Activated CD8-positive, alpha-beta memory T cell treated with anti-CD3 and anti-CD28 coated beads for 36 hours (primary cell): ENCODE data around the gene ITGB8. TPM values are rescaled to one million over a fixed set of nuclear protein-coding genes. Genes with fewer than 3 reads are reported as not detected.

ENCODE experiments used
- CTCF ChIA-PET: fragments of 350-600 bp; sonication (Branson Sonifier 250); formaldehyde crosslinking; loops from one replicate; lab custom pipeline; 2021; ENCODE audit warnings: antibody characterized with exemption; lab: Charles Lee
- POLR2A ChIA-PET: fragments of 350-600 bp; sonication (Branson Sonifier 250); formaldehyde crosslinking; loops from one replicate; lab custom pipeline; 2021; ENCODE audit warnings: antibody characterized with exemption; lab: Charles Lee
- total RNA-seq, 2 experiments: library from RNA; stranded (reverse); gene quantifications; one replicate each; pipeline ENCODE4 v1.2.3, GENCODE V29; 2021

The ITGB8 gene
- total RNA-seq, 2 experiments from 2014 or later: 0.02 to 0.04 TPM

DNA sequence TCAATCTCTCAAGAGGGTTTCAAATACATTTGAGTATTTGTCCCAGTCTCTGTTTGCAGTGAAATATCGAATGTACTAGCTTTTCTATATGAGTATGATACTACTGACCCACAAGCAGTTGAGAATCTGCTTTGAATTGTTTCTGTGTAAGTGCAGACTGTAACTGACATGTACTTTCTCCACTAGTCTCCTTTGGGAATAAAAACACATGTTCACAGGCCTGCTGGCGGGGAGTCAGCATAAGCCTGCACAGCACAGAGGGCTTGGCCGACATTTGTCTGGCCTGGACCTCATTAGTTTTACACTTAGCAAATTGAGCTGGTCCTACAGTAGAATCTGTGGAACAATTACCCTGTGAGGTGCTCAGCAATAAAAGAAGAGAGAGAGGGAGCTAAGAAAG, 72.6 kb downstream of the ITGB8 start:
- CTCF ChIA-PET: no interaction called here
- POLR2A ChIA-PET: no interaction called here

DNA sequence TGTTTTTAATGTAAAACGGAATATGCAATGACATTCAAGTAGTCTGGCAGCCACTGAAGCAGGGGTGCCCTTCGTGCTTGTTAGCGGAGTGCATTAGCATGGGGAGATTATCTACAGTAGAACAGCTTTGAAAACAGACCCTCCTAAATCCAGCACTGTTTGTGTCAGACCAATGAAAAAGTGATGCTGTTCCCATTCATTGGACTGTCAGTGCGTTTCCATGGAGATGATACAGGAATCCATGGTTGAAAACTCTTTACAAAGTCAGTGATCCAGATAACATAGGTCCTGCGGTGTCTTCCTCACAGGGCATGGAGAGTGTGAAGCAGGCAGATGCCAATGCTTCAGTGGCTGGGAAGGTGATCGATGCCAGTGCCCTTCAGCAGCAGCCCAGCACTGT, 73.6 kb downstream of the ITGB8 start:
- CTCF ChIA-PET: no interaction called here
- POLR2A ChIA-PET: no interaction called here

GRCh38 chr7:20407585-20408466, 77.1 kb downstream of the ITGB8 start:
- ChIA-PET CTCF (no interaction called here), POLR2A (no interaction called here)

- CTCF ChIA-PET: no interaction called here
Observed at GRCh38 chr7:20408467-20408826, 77.7 kb downstream of the ITGB8 start.

DNA sequence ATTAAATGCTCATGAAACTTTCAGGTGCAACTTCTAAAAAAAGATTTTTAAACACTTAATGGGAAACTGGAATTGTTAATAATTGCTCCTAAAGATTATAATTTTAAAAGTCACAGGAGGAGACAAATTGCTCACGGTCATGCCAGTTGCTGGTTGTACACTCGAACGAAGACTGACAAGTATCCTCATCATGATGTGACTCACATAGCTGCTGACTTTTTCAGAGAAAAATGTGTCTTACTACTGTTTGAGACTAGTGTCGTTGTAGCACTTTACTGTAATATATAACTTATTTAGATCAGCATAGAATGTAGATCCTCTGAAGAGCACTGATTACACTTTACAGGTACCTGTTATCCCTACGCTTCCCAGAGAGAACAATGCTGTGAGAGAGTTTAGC, 79.3 kb downstream of the ITGB8 start:
- POLR2A ChIA-PET: no interaction called here

More at GRCh38 chr7:20408467-20408826, 77.7 kb downstream of the ITGB8 start:
- POLR2A ChIA-PET: no interaction called here

GRCh38 chr7:20411372-20411771, 80.7 kb downstream of the ITGB8 start:
- POLR2A ChIA-PET: no interaction called here
- CTCF ChIA-PET: no interaction called here

More for the DNA sequence above, 79.3 kb downstream of the ITGB8 start:
- CTCF ChIA-PET: no interaction called here

GRCh38 chr7:20412032-20412431, 81.3 kb downstream of the ITGB8 start:
- CTCF ChIA-PET: no interaction called here

DNA sequence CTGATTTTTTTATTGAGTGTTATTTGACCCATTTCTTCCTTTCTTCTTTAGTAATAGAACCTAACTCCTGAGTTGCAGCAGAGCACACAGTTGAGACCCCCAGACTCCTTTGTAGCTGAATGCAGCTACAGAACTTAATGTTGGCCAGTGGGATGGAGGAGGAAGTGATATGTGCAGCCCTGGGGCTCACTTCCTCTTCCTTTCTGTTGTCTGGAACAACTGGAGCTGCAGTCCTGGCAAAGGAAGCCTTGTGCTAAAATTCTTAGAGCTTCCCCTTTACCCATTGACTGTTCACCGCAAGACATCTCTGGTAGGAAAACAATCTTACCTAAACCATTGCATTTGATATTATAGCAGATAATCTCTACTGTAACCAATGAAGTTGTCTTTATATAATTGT, 86.6 kb downstream of the ITGB8 start:
- ChIA-PET POLR2A (no interaction called here), CTCF (no interaction called here)

More at GRCh38 chr7:20412032-20412431, 81.3 kb downstream of the ITGB8 start:
- POLR2A ChIA-PET: no interaction called here

DNA sequence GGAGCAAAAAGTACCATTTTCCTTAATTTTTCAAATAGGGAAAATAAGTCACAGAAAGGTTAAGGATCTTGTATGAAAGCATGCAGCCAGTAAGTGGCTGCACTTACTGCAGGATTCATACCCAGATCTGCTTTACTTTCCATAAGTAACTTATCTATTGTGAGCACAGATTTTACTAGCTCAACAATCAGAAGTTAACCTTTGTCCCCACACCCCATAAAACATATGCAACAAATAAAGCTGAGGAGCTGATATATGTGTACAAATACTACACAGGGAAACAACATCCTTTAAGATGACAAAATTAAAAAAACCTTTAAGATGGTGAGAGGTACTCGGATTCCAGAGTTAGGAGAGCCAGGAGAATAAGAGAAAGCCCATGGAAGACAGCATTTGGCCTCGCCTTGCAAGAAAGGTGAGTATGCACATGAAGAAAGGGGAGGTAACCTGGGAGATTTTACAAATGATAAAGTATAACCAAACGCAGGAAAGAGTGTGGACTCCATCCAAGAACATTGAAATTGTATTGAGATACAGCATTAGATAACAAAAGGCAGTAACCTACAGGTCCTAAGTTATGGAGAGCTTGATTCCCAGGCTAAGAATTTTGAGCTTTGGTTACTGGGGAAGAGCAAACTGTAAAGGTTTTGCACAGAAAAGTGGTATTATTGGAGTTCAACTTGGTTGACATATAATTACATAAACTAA, 87.1 kb downstream of the ITGB8 start:
- ChIA-PET POLR2A (no interaction called here), CTCF (no interaction called here)

GRCh38 chr7:20424500-20424899, 93.8 kb downstream of the ITGB8 start:
- ChIA-PET POLR2A (no interaction called here), CTCF (no interaction called here)

DNA sequence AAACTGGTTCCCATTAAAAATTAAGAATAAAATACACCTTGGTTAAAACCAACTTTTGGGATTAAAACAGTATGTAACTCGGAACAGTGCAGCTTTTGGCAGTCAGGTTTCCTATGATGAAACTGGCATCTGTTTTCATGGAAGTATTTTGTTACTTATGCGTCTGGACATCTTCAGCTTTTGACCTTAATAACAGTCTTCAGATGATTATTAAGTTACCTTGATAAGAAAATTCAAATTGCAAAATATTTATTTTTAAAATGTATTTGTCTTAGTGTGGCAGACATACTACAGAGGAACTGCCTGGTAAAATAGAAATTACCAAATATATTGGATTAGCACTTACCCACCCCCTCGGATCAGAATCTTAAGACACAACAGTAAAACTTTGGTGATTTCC, 100.0 kb downstream of the ITGB8 start:
- POLR2A ChIA-PET: no interaction called here
- CTCF ChIA-PET: no interaction called here

GRCh38 chr7:20431146-20431545, 100.4 kb downstream of the ITGB8 start:
- ChIA-PET CTCF (interaction anchor here (0.6 kb wide), 1 partner anchor 12 kb away, joined by 3 read pairs; no protein-coding TSS in a partner anchor), POLR2A (no interaction called here)

DNA sequence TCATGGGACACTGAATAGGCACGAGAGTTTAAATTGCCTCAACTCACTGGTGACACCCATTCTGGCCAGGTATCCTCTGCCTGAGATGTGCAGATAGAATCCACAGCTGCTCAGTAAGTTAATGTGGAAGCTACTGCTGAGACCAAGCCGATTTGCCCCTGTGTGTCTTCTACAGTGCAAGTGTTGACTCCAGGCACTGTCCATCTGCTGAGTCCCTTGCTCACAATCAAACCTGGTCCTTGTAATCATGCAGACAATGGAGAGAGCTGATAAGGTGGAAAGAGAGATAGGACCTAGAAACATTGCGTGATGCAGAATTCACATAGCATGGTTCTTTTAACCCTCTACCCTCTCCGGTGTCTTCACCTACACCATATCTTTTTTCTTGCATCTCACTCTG, 101.4 kb downstream of the ITGB8 start:
- ChIA-PET POLR2A (no interaction called here), CTCF (no interaction called here)

DNA sequence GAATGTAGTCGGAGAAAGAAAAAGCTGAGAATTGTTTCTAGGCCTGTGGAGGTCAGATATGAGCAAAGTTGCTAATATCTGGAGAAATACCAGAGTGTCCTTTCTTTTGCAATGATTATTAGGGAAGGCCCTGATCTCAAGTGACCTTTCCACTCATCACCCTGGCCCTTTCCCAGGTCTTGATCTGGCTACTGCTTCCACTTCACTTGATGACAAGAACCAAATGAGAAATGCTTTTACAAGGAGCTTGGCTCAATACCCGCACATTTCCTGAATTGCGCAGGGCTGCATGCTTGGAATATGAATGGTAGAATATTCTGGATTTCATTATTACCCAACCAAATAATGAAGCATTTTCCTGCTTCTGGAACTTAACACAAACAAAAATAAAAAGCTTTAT, 104.6 kb downstream of the ITGB8 start:
- ChIA-PET POLR2A (no interaction called here), CTCF (no interaction called here)

DNA sequence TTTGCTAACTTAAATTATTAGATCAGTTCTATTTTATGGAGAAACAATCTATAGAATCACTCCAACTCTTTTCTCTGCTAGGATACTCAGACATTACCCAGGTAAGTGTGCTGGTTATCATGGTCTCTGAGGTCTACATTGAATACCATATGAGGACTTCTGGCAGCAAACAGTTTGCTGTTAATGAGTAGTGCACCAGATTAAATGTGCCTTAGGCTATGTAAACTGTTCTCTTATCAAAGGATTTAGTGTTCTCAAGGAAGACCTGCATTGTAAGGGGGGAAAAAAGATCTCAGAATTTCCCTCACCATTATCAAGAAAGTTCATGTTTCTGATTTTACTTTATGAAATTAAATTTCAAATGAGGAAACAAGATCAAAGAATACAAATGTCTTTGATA, 107.5 kb downstream of the ITGB8 start:
- CTCF ChIA-PET: no interaction called here
- POLR2A ChIA-PET: no interaction called here

DNA sequence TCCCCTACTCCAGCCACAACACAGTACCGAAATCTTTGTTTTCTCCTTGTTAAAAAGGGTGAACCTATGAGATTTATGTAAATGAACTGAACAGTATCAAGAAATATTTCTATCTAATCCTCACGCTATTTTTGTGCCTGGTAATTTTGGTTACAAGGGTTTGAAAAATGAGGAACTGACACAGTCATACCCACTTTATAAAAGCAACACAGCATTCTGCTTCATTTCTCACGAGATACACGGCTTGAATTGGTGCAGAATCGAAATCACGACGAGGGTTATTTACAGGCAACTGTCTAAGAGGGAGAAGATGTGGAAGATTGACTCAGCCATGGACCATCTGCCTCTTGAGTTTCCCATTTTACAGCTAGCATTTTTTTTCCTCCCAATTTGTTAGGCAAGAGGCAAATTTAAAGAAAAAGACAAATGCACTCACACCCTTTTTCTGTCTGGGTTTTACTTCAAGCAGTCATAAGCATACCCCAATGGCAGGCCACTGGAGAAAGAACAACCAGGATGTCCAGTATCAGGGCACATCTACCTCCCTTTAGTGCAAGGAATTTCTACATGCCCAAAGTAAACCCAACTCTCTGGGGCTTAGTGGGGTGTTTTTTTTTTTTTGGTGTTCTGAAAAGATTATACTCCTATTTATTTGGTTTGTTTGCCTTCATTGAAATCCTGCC, 108.1 kb downstream of the ITGB8 start:
- POLR2A ChIA-PET: no interaction called here
- CTCF ChIA-PET: no interaction called here

DNA sequence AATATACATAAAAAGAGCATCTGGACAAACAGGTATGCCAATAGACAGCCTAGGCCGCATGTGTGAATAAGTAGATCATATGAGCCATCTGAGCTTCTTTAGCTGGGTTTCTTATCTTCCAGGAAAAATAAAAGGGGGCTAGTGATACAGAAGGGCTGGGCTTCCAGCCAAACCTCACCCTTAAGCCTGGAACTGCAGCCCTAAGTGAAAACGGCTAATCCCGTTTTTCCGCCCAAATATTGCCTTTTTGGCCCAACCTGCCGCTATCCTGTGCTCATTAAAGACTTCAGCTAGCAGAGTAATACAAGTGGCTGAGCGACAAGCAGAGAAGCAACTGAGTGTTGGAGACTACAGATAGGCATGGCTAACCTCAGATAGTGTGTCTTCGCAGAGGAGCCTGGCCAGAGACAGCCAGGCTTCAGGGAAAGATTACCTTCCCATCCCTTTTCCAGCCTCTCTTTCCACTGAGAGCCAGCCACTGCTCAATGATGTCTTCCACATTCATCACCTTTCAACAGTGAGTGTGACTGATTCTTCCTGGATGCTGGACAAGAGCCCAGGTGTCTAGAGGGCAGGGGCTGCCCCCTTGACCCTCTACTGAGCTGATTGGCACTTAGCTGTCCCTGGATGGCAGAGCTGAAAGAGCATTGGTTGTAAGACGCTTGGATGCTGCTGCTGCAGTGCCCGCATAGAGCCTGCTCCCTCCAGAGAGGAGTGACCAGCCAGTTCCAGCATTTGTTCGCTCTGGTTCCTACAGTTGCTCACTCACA, 108.9 kb downstream of the ITGB8 start:
- CTCF ChIA-PET: interaction anchor here (1.1 kb wide), 1 partner anchor 730 kb away, joined by 3 read pairs; no protein-coding TSS in a partner anchor
- POLR2A ChIA-PET: no interaction called here

DNA sequence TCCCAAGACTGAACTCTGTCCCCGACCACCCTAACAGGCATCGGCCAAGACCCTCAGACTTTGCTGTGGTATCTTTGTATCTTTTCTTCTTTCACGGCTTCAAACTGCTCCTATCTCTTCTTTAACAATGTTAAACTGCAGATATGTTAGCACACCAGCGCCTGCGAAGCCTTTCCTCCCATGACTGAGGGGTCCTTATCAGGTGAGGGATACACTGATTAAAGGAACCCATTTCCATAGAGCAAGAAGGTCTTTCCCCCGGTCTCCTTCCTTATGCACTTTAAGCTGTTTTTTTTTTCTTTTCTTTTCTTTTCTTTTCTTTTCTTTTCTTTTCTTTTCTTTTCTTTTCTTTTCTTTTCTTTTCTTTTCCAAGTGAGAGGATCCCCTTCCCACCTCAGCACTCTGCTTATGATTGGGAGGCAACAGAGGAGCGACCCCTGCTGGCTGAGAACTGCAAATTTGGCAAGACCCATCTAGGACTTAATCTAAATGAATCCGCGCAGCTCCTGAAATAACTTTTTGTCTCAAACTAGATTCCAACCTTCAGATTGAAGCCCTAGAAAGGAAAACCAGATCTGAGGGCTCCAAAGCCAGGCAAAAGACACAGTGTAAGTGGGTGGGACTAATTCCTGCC, 109.9 kb downstream of the ITGB8 start:
- ChIA-PET POLR2A (no interaction called here), CTCF (interaction anchor here (1.1 kb wide), 1 partner anchor 731 kb away, joined by 3 read pairs; no protein-coding TSS in a partner anchor)

DNA sequence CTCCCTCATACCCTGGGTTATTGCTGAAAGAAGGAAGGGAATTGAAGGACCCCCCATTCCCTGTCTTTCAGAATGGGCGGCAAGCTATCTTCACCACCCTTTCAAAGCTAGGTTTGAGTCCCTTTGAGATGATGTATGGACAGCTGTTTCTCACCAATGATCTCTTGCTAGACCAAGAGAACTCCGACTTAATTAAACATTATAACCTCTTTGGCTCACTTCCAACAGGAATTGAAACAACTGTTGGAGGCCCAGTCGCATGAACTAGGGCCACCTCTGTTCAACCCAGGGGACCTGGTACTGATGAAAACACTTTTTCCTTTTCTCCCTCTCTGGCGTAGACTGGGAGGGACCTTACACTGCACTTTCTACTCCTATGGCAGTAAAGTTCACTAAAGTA, 110.6 kb downstream of the ITGB8 start:
- ChIA-PET POLR2A (no interaction called here), CTCF (no interaction called here)
